IMR-90 (cell line): ENCODE measurements around the gene SECTM1. TPM values are rescaled to one million over a fixed set of nuclear protein-coding genes. Genes with fewer than 3 reads are reported as not detected.

Experiments used
- ATAC-seq: fragments of 200-7000 bp; cut with Tn5 transposase; 2 replicates; pipeline ENCODE4 v1.9.1; 2020; ENCODE audit warnings: low read depth, mild to moderate bottlenecking, moderate library complexity
- BruUV-seq: library from RNA; stranded (reverse); fragments of 400-500 nt; replicated peaks from 2 replicates; lab custom pipeline; 2021; lab: Mats Ljungman, UMichigan
- CTCF ChIA-PET: fragments of 300-600 bp; formaldehyde crosslinking; extraction: SDS; loops from one replicate; lab custom pipeline; 2021; ENCODE audit warnings: antibody characterized with exemption; lab: Yijun Ruan, JAX
- POLR2A ChIA-PET: fragments of 300-600 bp; sonication (Branson Sonifier 250); formaldehyde crosslinking; loops from one replicate; lab custom pipeline; 2022; ENCODE audit warnings: antibody characterized with exemption; ENCODE audit not compliant: unreplicated experiment; lab: Charles Lee
- DNase-seq: peaks from one replicate; pipeline ENCODE4 v3.0.0; 2013
- H2AFZ ChIP-seq: replicated peaks from 2 replicates; pipeline ENCODE3; 2013; ENCODE audit warnings: low read length, mild to moderate bottlenecking; ENCODE audit not compliant: poor library complexity
- H2AK5ac ChIP-seq: 2 replicates; pipeline ENCODE4 v1.6.1; 2013; ENCODE audit warnings: low read depth, low read length, inconsistent platforms
- H2AK9ac ChIP-seq: replicated peaks from 2 replicates; pipeline ENCODE3; 2013; ENCODE audit warnings: mild to moderate bottlenecking, low read depth, low read length, moderate library complexity; ENCODE audit not compliant: poor library complexity
- H2BK120ac ChIP-seq: 2 replicates; pipeline ENCODE4 v1.6.1; 2013; ENCODE audit warnings: low read depth, low read length, inconsistent platforms
- H2BK15ac ChIP-seq: 3 replicates; pipeline ENCODE4 v1.6.1; 2013; ENCODE audit warnings: low read depth, low read length, inconsistent platforms
- H2BK20ac ChIP-seq: 2 replicates; pipeline ENCODE4 v1.6.1; 2013; ENCODE audit warnings: low read depth, mild to moderate bottlenecking, inconsistent platforms, low read length, moderate library complexity
- H2BK5ac ChIP-seq: 2 replicates; pipeline ENCODE4 v1.6.1; 2013; ENCODE audit warnings: mild to moderate bottlenecking, low read depth, low read length, inconsistent platforms; ENCODE audit not compliant: poor library complexity, severe bottlenecking
- H3K14ac ChIP-seq: replicated peaks from 2 replicates; pipeline ENCODE4 v1.6.1; 2013; ENCODE audit warnings: low read depth, low read length, inconsistent platforms
- H3K18ac ChIP-seq: 2 replicates; pipeline ENCODE4 v1.6.1; 2013; ENCODE audit warnings: low read depth, low read length, control low read depth
- H3K23ac ChIP-seq: 2 replicates; pipeline ENCODE4 v1.6.1; 2013; ENCODE audit warnings: low read depth, low read length, inconsistent platforms
- H3K27ac ChIP-seq: 2 replicates; pipeline ENCODE4 v1.5.1; 2013; ENCODE audit warnings: mild to moderate bottlenecking, control low read depth, low read length; ENCODE audit not compliant: insufficient read depth
- H3K27me3 ChIP-seq: 2 replicates; pipeline ENCODE4 v1.6.1; 2013; ENCODE audit warnings: low read length; ENCODE audit not compliant: control insufficient read depth, insufficient read depth
- H3K36me3 ChIP-seq: 2 replicates; pipeline ENCODE4 v1.6.1; 2013; ENCODE audit warnings: low read length, mixed read lengths; ENCODE audit not compliant: control insufficient read depth, insufficient read depth
- H3K4ac ChIP-seq: 2 replicates; pipeline ENCODE4 v1.6.1; 2013; ENCODE audit warnings: low read depth, low read length, inconsistent platforms
- H3K4me1 ChIP-seq: 2 replicates; pipeline ENCODE4 v1.6.1; 2013; ENCODE audit warnings: low read length, mixed read lengths; ENCODE audit not compliant: control insufficient read depth, insufficient read depth
- H3K4me2 ChIP-seq: 2 replicates; pipeline ENCODE4 v1.6.1; 2013; ENCODE audit warnings: low read depth, mild to moderate bottlenecking, control low read depth, low read length, moderate library complexity
- H3K4me3 ChIP-seq: 2 replicates; pipeline ENCODE4 v1.5.1; 2013; ENCODE audit warnings: low read depth, mild to moderate bottlenecking, control low read depth, low read length, moderate library complexity; ENCODE audit not compliant: insufficient read depth
- H3K56ac ChIP-seq: 2 replicates; pipeline ENCODE4 v1.6.1; 2013; ENCODE audit warnings: low read length, inconsistent platforms; ENCODE audit not compliant: insufficient read depth; ENCODE audit errors: extremely low read depth
- H3K79me1 ChIP-seq, 2 experiments: 2 replicates each; pipeline ENCODE4 v1.6.1; 2013; ENCODE audit warnings: low read length in 2 of 2, inconsistent platforms in 1 of 2, low read depth in 1 of 2
- H3K9ac ChIP-seq: 2 replicates; pipeline ENCODE4 v1.6.1; 2013; ENCODE audit warnings: low read depth, low read length, control low read depth
- H3K9me1 ChIP-seq: 2 replicates; pipeline ENCODE4 v1.6.1; 2013; ENCODE audit warnings: low read length, inconsistent platforms; ENCODE audit not compliant: insufficient read depth
- H3K9me3 ChIP-seq: 2 replicates; pipeline ENCODE4 v1.6.1; 2013; ENCODE audit warnings: low read length; ENCODE audit not compliant: control insufficient read depth, insufficient read depth
- H4K20me1 ChIP-seq: 2 replicates; pipeline ENCODE4 v1.6.1; 2013; ENCODE audit warnings: low read length, inconsistent platforms; ENCODE audit not compliant: insufficient read depth
- H4K5ac ChIP-seq: 2 replicates; pipeline ENCODE4 v1.6.1; 2013; ENCODE audit warnings: mild to moderate bottlenecking, low read depth, low read length, control low read depth
- H4K8ac ChIP-seq, 2 experiments: 2 replicates each; pipeline ENCODE4 v1.6.1; 2013; ENCODE audit warnings: low read depth in 2 of 2, low read length in 2 of 2, control low read depth in 1 of 2, inconsistent platforms in 1 of 2
- H4K91ac ChIP-seq: 2 replicates; pipeline ENCODE4 v1.6.1; 2013; ENCODE audit warnings: low read depth, low read length, inconsistent platforms; ENCODE audit not compliant: insufficient read depth
- RFX5 ChIP-seq: IDR thresholded peaks from 2 replicates; pipeline ENCODE4 v1.8.0; 2012; ENCODE audit warnings: low read depth, mild to moderate bottlenecking, low read length, moderate library complexity
- WGBS, 2 experiments: methylation state at CpG; one replicate each; pipeline versions ENCODE4 v1.1.5 to v1.1.7; 2013; ENCODE audit warnings: missing lambda C conversion rate in 2 of 2; ENCODE audit not compliant: insufficient read length in 1 of 2; ENCODE audit errors: extremely low coverage in 2 of 2; 5-methylcytosine and 5-hydroxymethylcytosine counted together
- dilution Hi-C: fragments of 300-500 bp; cut with HindIII; formaldehyde crosslinking; loops from one replicate; pipeline ENCODE4 v1.14.3; 2018; ENCODE audit warnings: low sequenced_read_pairs; ENCODE audit not compliant: unreplicated experiment
- in situ Hi-C: fragments of 300-500 bp; cut with MboI; formaldehyde crosslinking; loops from 3 replicates; pipeline ENCODE4 v1.14.3; 2019; ENCODE audit warnings: low sequenced_read_pairs, inconsistent platforms, mixed read lengths
- intact Hi-C: fragments of 100-400 bp; cut with micrococcal nuclease; formaldehyde crosslinking; loops from 2 replicates; pipeline ENCODE4 v1.10.0; 2022
- polyA plus RNA-seq, 3 experiments: library from polyadenylated mRNA; depleted of rRNA; stranded (reverse); fragments of >200 nt; gene quantifications; 2 replicates each; pipeline ENCODE4 v1.2.3, GENCODE V29; 2012; ENCODE audit warnings: low replicate concordance in 1 of 3
- total RNA-seq: library from RNA; depleted of rRNA; stranded (reverse); fragments of >200 nt; gene quantifications from 2 replicates; pipeline ENCODE4 v1.2.3, GENCODE V29; 2012

SECTM1 gene
- total and polyA plus RNA-seq, 2 of the 4 experiments (the other 2 are of a cell fraction) = 2.3 to 4.4 TPM

DNA sequence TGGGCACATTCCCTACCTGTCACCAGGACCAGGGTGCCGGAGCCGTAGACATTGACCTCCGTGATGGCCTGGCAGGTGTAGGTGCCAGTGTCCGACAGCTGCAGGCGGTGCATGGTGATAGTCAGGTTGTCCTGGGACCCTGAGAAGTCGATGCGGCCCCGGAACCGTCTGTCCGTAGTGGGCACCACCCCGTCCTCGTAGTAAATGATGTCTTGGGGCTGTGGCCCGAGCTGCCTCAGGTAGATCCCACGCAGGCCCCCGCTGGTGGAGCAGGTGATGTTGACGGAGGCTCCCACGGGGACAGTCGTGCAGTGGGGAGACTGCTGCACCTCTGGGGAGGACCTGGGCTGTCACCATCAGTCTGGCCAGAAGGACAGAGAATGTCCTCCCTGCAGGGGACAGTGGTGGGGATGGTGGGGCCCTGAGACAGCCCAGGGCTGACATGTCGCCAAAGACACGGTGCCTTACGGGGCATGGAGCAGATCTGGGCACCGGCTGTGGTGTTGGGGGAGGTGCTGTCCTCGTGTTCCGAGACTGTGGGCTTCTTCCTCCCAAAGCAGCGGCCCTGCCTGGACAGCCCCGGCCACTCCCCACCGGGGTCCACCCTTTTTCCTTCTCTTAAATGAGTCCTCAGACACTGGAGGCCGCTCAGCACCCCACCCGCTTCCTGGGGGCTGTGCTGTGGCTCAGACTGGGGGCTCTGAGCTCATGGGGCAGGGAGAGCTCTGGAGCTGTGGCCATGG lies 16.7 kb downstream of the SECTM1 start:
- no peak overlapping the region for H2BK20ac ChIP-seq
- ChIA-PET CTCF (no interaction called here), POLR2A (no interaction called here)
- in situ Hi-C loops = no loop called here
- no peak overlapping the region for H2BK15ac ChIP-seq
- H3K23ac ChIP-seq = no peak overlapping the region
- no peak overlapping the region for H2AFZ ChIP-seq
- no peak overlapping the region for H3K9ac ChIP-seq
- 78% methylated on average over 17 of the region's 29 CpGs; no CpG with 5 or more reads in 1 of the 2 experiments for WGBS, 2 experiments
- dilution Hi-C loops = no loop called here
- H3K18ac ChIP-seq = no peak overlapping the region
- H2BK5ac ChIP-seq = no peak overlapping the region
- no TSS peak for BruUV-seq
- H3K56ac ChIP-seq = no peak overlapping the region
- no peak overlapping the region for H3K4ac ChIP-seq
- no peak overlapping the region for H3K27ac ChIP-seq
- intact Hi-C loops = no loop called here
- H3K9me1 ChIP-seq = peaks cover 7% of the 10 kb centered on the region; the same call in 1 of the 2 replicates
- no peak overlapping the region for H3K14ac ChIP-seq
- H4K8ac ChIP-seq = no peak overlapping the region
- H3K79me1 ChIP-seq = no peaks in the 10 kb centered on the region
- H4K5ac ChIP-seq = no peak overlapping the region
- no peak overlapping the region for H4K91ac ChIP-seq
- H4K20me1 ChIP-seq = no peaks in the 10 kb centered on the region; the same call in 1 of the 2 replicates
- H3K9me3 ChIP-seq = no peaks in the 10 kb centered on the region
- H2AK5ac ChIP-seq = no peak overlapping the region
- peak overlapping the region; percentile 16 for H2AK9ac ChIP-seq
- TF ChIP-seq RFX5 = no peak
- H3K4me3 ChIP-seq = no peak overlapping the region
- H3K27me3 ChIP-seq = peaks cover 36% of the 10 kb centered on the region
- no peak overlapping the region for H2BK120ac ChIP-seq
- H3K4me1 ChIP-seq = no peaks in the 10 kb centered on the region
- DNase-seq (no peak), ATAC-seq (no peak)
- H3K4me2 ChIP-seq = no peak overlapping the region
- no peaks in the 10 kb centered on the region for H3K36me3 ChIP-seq
